Activated CD4-positive, alpha-beta T cell treated with anti-CD3 and anti-CD28 coated beads for 36 hours (primary cell): Measurements from ENCODE around the gene KCTD20. TPM values are rescaled to one million over a fixed set of nuclear protein-coding genes. Genes with fewer than 3 reads are reported as not detected.
"Not testable (repeated sequence)": the region's sequence is repeated elsewhere in the genome, so short reads cannot be mapped to it uniquely, and the experiment has no call there.

Experiments
- ATAC-seq: fragments of 200-7000 bp; cut with Tn5 transposase; one replicate; pipeline ENCODE4 v1.10.0; 2021; ENCODE audit warnings: mild to moderate bottlenecking, moderate library complexity
- CTCF ChIA-PET: fragments of 350-600 bp; sonication (Branson Sonifier 250); formaldehyde crosslinking; loops from one replicate; lab custom pipeline; 2021; ENCODE audit warnings: antibody characterized with exemption; lab: Charles Lee
- POLR2A ChIA-PET: fragments of 350-600 bp; sonication (Branson Sonifier 250); formaldehyde crosslinking; loops from one replicate; lab custom pipeline; 2021; ENCODE audit warnings: antibody characterized with exemption, inconsistent platforms; lab: Charles Lee
- DNase-seq: peaks from one replicate; pipeline ENCODE4 v3.0.0-alpha.2; 2020
- H3K27ac Mint-ChIP-seq: one replicate; pipeline ENCODE4 v1.8.0; 2021; ENCODE audit warnings: mixed read lengths
- H3K27me3 Mint-ChIP-seq: one replicate; pipeline ENCODE4 v1.8.0; 2021; ENCODE audit warnings: mixed read lengths
- H3K36me3 Mint-ChIP-seq: one replicate; pipeline ENCODE4 v1.8.0; 2021; ENCODE audit warnings: low read depth, mixed read lengths
- H3K4me1 Mint-ChIP-seq: one replicate; pipeline ENCODE4 v1.8.0; 2021; ENCODE audit warnings: mixed read lengths
- H3K4me3 Mint-ChIP-seq: one replicate; pipeline ENCODE4 v1.8.0; 2021; ENCODE audit warnings: mild to moderate bottlenecking, moderate library complexity, mixed read lengths
- H3K9me3 Mint-ChIP-seq: one replicate; pipeline ENCODE4 v1.8.0; 2021; ENCODE audit warnings: low read depth, mixed read lengths
- intact Hi-C, 2 experiments: fragments of 100-400 bp; cut with DNase I in 1 of 2; cut with micrococcal nuclease in 1 of 2; formaldehyde crosslinking; loops; one replicate each; pipeline versions ENCODE4 v1.14.2 to v1.15.1; 2022 to 2024; cut with DNase I, micrococcal nuclease
- total RNA-seq, 2 experiments: library from RNA; stranded (reverse); gene quantifications; one replicate each; pipeline ENCODE4 v1.2.3, GENCODE V29; 2021

Gene KCTD20
- total RNA-seq, 2 experiments from 2014 or later, result 46.5 to 50.6 TPM

DNA sequence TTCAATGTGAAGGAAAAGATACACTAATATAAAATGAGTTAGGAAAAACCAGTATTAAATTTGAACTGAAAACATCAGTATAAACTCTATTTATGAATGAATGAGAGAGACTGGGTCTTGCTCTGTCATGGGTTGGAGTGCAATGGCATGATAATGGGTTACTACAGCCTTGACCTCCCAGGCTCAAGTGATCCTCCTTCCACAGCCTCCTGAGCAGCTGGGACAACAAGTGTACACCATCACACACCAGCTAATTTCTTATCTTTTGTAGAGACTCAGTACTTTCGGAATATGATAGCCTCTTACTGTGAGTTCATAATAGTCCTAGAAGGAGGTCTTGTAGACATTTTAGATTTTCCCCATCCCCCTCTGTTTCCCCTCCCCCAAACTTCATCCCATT lies 21.4 kb downstream of the KCTD20 start:
- Mint-ChIP-seq H3K36me3 (peaks cover 19% of the 10 kb centered on the region), H3K4me1 (peaks cover 24% of the 10 kb centered on the region), H3K4me3 (no peak overlapping the region), H3K27me3 (no peaks in the 10 kb centered on the region), H3K27ac (no peak overlapping the region), H3K9me3 (no peaks in the 10 kb centered on the region)
- ChIA-PET POLR2A (no interaction called here), CTCF (interaction anchor here (1.0 kb wide), 1 partner anchor 14 kb away, joined by 3 read pairs; no protein-coding TSS in a partner anchor)
- no peak for DNase-seq
- intact Hi-C loops, result no loop called here
- ATAC-seq, result no peak

DNA sequence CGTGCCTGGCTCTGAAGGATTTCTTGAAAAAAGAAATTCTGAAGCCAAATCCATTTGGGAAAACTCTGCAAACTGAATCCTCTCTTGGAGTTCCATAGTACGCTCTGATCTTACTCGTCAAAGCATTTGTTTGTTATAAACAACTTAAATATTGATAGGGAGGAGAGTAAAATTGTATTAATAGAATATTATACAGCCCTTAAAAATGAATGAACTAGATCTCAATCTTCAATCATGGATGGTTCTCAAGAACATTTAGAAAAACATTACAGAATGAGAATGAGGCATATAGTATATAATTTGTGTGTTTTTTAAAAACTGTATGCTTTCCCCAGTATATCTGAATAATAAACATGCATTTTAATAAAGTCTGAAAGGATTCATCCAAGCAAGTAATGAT lies 24.8 kb downstream of the KCTD20 start:
- peaks cover 13% of the 10 kb centered on the region for H3K36me3 Mint-ChIP-seq
- intact Hi-C loops, result no loop called here
- no peaks in the 10 kb centered on the region for H3K27me3 Mint-ChIP-seq
- no peak for DNase-seq
- no peak overlapping the region for H3K4me3 Mint-ChIP-seq
- ChIA-PET CTCF (no interaction called here), POLR2A (no interaction called here)
- H3K9me3 Mint-ChIP-seq, result no peaks in the 10 kb centered on the region
- H3K4me1 Mint-ChIP-seq, result peaks cover 12% of the 10 kb centered on the region
- no peak for ATAC-seq
- no peak overlapping the region for H3K27ac Mint-ChIP-seq

- CTCF ChIA-PET, result no interaction called here
- intact Hi-C loops, result no loop called here
- H3K4me3 Mint-ChIP-seq, result no peak overlapping the region
- H3K36me3 Mint-ChIP-seq, result peaks cover 11% of the 10 kb centered on the region
- no peak overlapping the region for H3K27ac Mint-ChIP-seq
- DNase-seq (no peak), ATAC-seq (no peak)
- POLR2A ChIA-PET, result no interaction called here
- H3K4me1 Mint-ChIP-seq, result peaks cover 5% of the 10 kb centered on the region
- no peaks in the 10 kb centered on the region for H3K9me3 Mint-ChIP-seq
- H3K27me3 Mint-ChIP-seq, result no peaks in the 10 kb centered on the region
Observed at GRCh38 chr6:36469148-36469661, 26.4 kb downstream of the KCTD20 start.

GRCh38 chr6:36469946-36470345 lies 27.1 kb downstream of the KCTD20 start:
- CTCF ChIA-PET, result interaction anchor here (0.8 kb wide), 1 partner anchor 8 kb away, joined by 3 read pairs; no protein-coding TSS in a partner anchor
- peak overlapping the region; percentile 13 for H3K27ac Mint-ChIP-seq
- no peak for DNase-seq
- intact Hi-C loops, result no loop called here
- H3K4me3 Mint-ChIP-seq, result no peak overlapping the region
- H3K9me3 Mint-ChIP-seq, result no peaks in the 10 kb centered on the region
- POLR2A ChIA-PET, result interaction anchor here (0.5 kb wide), 1 partner anchor 35 kb away, joined by 7 read pairs; no protein-coding TSS in a partner anchor
- H3K36me3 Mint-ChIP-seq, result peaks cover 15% of the 10 kb centered on the region
- H3K4me1 Mint-ChIP-seq, result peaks cover 5% of the 10 kb centered on the region
- no peak for ATAC-seq
- H3K27me3 Mint-ChIP-seq, result no peaks in the 10 kb centered on the region

GRCh38 chr6:36478051-36478526 lies 35.3 kb downstream of the KCTD20 start:
- ChIA-PET CTCF (interaction anchor here (0.6 to 1.5 kb wide), 4 partner anchors 8 to 98 kb away, joined by 3 to 5 read pairs (median 3); no protein-coding TSS in a partner anchor), POLR2A (interaction anchor here (0.5 kb wide), 2 partner anchors 37 to 160 kb away, joined by 3 read pairs; no protein-coding TSS in a partner anchor)
- Mint-ChIP-seq H3K4me1 (peaks cover 12% of the 10 kb centered on the region), H3K27me3 (no peaks in the 10 kb centered on the region), H3K36me3 (peaks cover 32% of the 10 kb centered on the region), H3K4me3 (no peak overlapping the region), H3K9me3 (no peaks in the 10 kb centered on the region), H3K27ac (no peak overlapping the region)
- ATAC-seq (no peak), DNase-seq (no peak)
- intact Hi-C loops, result no loop called here

- Mint-ChIP-seq H3K4me1 (peaks cover 12% of the 10 kb centered on the region), H3K9me3 (no peaks in the 10 kb centered on the region), H3K4me3 (no peak overlapping the region), H3K27ac (no peak overlapping the region), H3K27me3 (no peaks in the 10 kb centered on the region), H3K36me3 (peaks cover 38% of the 10 kb centered on the region)
- POLR2A ChIA-PET, result interaction anchor here (0.6 kb wide), 1 partner anchor 230 kb away, joined by 3 read pairs; no protein-coding TSS in a partner anchor
- DNase-seq (no peak), ATAC-seq (no peak)
- intact Hi-C loops, result no loop called here
- CTCF ChIA-PET, result interaction anchor here (0.6 to 0.8 kb wide), 2 partner anchors 56 to 197 kb away, joined by 3 to 4 read pairs; no protein-coding TSS in a partner anchor
Observed at GRCh38 chr6:36479256-36479655, 36.5 kb downstream of the KCTD20 start.

DNA sequence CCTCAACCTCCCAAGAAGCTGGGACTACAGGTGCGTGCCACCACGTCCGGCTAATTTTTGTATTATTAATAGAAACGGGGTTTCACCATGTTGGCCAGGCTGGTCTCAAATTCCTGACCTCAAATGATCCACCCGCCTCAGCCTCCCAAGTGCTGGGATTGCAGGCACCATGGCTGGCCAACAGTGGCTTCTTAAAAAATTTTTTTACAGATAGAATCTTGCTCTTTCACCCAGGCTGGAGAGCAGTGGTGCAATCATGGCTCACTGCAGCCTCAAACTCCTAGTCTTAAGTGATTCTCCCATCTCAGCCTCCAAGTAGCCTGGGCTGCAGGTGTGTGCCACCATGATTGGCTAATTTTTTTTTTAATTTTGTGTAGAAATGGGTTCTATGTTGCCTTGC lies 40.5 kb downstream of the KCTD20 start:
- CTCF ChIA-PET, H3K27me3 Mint-ChIP-seq, H3K4me3 Mint-ChIP-seq, ATAC-seq, intact Hi-C loops, H3K27ac Mint-ChIP-seq, H3K4me1 Mint-ChIP-seq, H3K9me3 Mint-ChIP-seq, POLR2A ChIA-PET, DNase-seq: not testable (repeated sequence)
- H3K36me3 Mint-ChIP-seq, result peaks cover 60% of the 10 kb centered on the region

- intact Hi-C loops, result no loop called here
- ATAC-seq (no peak), DNase-seq (no peak)
- H3K4me3 Mint-ChIP-seq, result no peak overlapping the region
- H3K27me3 Mint-ChIP-seq, result no peaks in the 10 kb centered on the region
- peaks cover 54% of the 10 kb centered on the region for H3K36me3 Mint-ChIP-seq
- H3K27ac Mint-ChIP-seq, result no peak overlapping the region
- no peaks in the 10 kb centered on the region for H3K4me1 Mint-ChIP-seq
- CTCF ChIA-PET, result interaction anchor here (1.0 to 1.8 kb wide), 4 partner anchors 14 to 344 kb away, joined by 3 to 4 read pairs (median 4); no protein-coding TSS in a partner anchor
- POLR2A ChIA-PET, result no interaction called here
- no peaks in the 10 kb centered on the region for H3K9me3 Mint-ChIP-seq
Observed at GRCh38 chr6:36484736-36485135, 41.9 kb downstream of the KCTD20 start.

GRCh38 chr6:36487698-36488097 lies 44.9 kb downstream of the KCTD20 start:
- ChIA-PET CTCF (interaction anchor here (0.6 to 1.3 kb wide), 6 partner anchors 12 to 80 kb away, joined by 3 to 4 read pairs (median 3); no protein-coding TSS in a partner anchor), POLR2A (no interaction called here)
- peaks cover 54% of the 10 kb centered on the region for H3K36me3 Mint-ChIP-seq
- no peak for DNase-seq
- intact Hi-C loops, result no loop called here
- no peaks in the 10 kb centered on the region for H3K9me3 Mint-ChIP-seq
- ATAC-seq, result no peak
- no peak overlapping the region for H3K4me3 Mint-ChIP-seq
- no peaks in the 10 kb centered on the region for H3K27me3 Mint-ChIP-seq
- peaks cover 6% of the 10 kb centered on the region for H3K4me1 Mint-ChIP-seq
- no peak overlapping the region for H3K27ac Mint-ChIP-seq

- Mint-ChIP-seq H3K27ac (no peak overlapping the region), H3K27me3 (no peaks in the 10 kb centered on the region), H3K4me1 (peaks cover 8% of the 10 kb centered on the region), H3K36me3 (peaks cover 55% of the 10 kb centered on the region), H3K9me3 (no peaks in the 10 kb centered on the region), H3K4me3 (no peak overlapping the region)
- no peak for ATAC-seq
- ChIA-PET POLR2A (no interaction called here), CTCF (interaction anchor here (0.6 to 1.4 kb wide), 9 partner anchors 10 to 80 kb away, joined by 3 to 5 read pairs (median 3); no protein-coding TSS in a partner anchor)
- intact Hi-C loops, result no loop called here
- DNase-seq, result no peak
Observed at GRCh38 chr6:36488221-36488620, 45.4 kb downstream of the KCTD20 start.

DNA sequence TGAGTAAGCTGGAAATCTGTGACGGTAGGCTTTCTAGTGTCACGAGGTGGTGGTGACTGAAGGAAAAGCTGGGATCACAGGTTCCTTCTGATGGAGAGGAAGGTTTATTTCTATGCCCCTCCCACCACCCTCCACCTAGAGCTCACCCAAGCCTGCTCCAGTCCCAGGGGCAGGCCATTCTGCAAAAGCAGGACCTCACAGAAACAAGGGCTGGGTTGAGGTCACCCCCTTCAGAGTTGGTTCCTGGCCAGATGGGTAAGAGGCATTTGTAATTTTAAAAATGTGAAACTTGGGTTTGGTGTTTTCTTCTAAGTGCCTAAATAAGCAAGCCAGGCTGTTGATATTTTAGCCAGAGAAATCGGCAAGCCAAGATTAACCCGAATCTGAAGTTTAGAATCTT lies 46.6 kb downstream of the KCTD20 start:
- H3K27me3 Mint-ChIP-seq, result no peaks in the 10 kb centered on the region
- H3K9me3 Mint-ChIP-seq, result no peaks in the 10 kb centered on the region
- H3K36me3 Mint-ChIP-seq, result peaks cover 55% of the 10 kb centered on the region
- H3K4me3 Mint-ChIP-seq, result no peak overlapping the region
- ChIA-PET CTCF (interaction anchor here (0.8 to 1.4 kb wide), 3 partner anchors 9 to 1841 kb away, joined by 3 to 5 read pairs (median 3); no protein-coding TSS in a partner anchor), POLR2A (interaction anchor here (0.5 kb wide), 1 partner anchor 23 kb away, joined by 7 read pairs; no protein-coding TSS in a partner anchor)
- H3K4me1 Mint-ChIP-seq, result peaks cover 19% of the 10 kb centered on the region
- intact Hi-C loops, result no loop called here
- DNase-seq (no peak), ATAC-seq (no peak)
- no peak overlapping the region for H3K27ac Mint-ChIP-seq
